ENCODE data around the gene VCAN.

Gene VCAN

DNA sequence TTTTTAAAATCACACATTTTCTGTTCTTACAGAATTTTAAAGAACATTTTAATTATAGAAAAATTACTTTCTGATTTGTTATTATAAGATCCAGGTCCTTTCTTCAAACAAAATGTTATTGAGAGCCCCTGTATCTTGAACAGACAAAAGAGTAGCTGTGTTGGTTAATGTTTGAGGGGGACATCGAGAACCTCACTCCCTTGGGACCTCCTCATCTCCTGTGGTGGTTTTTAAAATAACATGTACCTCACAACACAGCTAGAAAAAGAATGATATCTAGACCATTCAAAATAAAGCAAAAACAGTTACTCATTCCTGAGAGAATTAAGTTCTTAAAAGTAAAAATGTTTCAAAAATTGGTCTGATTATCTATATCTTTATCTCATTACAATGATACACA, 54.7 kb downstream of the VCAN start:
- no peaks in the 10 kb centered on the region for H3K79me2 ChIP-seq (ENCODE audit: control insufficient read depth, low read length)
- H3K4me2 ChIP-seq (ENCODE audit: low read length), result no peak overlapping the region
- no peaks in the 10 kb centered on the region for H3F3A ChIP-seq (ENCODE audit: control insufficient read depth, insufficient read depth)
- no peak overlapping the region for H3K4me3 ChIP-seq (ENCODE audit: low read length)
- no peaks in the 10 kb centered on the region for H3K9me3 ChIP-seq (ENCODE audit: control insufficient read depth, insufficient read depth, low read length)
- H3K9me2 ChIP-seq (replicated peaks; ENCODE audit: control insufficient read depth, low read length), result no peaks in the 10 kb centered on the region
- H3K4me1 ChIP-seq (ENCODE audit: control insufficient read depth, low read length), result no peaks in the 10 kb centered on the region
- H4K20me1 ChIP-seq (ENCODE audit: control insufficient read depth, insufficient read depth, low read depth, low read length), result no peaks in the 10 kb centered on the region
- TF ChIP-seq, protein P1, sequence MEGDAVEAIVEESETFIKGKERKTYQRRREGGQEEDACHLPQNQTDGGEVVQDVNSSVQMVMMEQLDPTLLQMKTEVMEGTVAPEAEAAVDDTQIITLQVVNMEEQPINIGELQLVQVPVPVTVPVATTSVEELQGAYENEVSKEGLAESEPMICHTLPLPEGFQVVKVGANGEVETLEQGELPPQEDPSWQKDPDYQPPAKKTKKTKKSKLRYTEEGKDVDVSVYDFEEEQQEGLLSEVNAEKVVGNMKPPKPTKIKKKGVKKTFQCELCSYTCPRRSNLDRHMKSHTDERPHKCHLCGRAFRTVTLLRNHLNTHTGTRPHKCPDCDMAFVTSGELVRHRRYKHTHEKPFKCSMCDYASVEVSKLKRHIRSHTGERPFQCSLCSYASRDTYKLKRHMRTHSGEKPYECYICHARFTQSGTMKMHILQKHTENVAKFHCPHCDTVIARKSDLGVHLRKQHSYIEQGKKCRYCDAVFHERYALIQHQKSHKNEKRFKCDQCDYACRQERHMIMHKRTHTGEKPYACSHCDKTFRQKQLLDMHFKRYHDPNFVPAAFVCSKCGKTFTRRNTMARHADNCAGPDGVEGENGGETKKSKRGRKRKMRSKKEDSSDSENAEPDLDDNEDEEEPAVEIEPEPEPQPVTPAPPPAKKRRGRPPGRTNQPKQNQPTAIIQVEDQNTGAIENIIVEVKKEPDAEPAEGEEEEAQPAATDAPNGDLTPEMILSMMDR (IDR thresholded peaks at IDR 0.05; ENCODE audit: low read depth, low read length, poor library complexity, severe bottlenecking), result no peak
- TF ChIP-seq EZH2phosphoT487 (IDR thresholded peaks at IDR 0.05; ENCODE audit: borderline replicate concordance, low read length), result no peak
- H3K27me3 ChIP-seq (ENCODE audit: control insufficient read depth, low read length), result no peaks in the 10 kb centered on the region
- no peak overlapping the region for H3K27ac ChIP-seq (ENCODE audit: low read depth, low read length)
- no peaks in the 10 kb centered on the region for H3K36me3 ChIP-seq (ENCODE audit: control insufficient read depth, low read length)

DNA sequence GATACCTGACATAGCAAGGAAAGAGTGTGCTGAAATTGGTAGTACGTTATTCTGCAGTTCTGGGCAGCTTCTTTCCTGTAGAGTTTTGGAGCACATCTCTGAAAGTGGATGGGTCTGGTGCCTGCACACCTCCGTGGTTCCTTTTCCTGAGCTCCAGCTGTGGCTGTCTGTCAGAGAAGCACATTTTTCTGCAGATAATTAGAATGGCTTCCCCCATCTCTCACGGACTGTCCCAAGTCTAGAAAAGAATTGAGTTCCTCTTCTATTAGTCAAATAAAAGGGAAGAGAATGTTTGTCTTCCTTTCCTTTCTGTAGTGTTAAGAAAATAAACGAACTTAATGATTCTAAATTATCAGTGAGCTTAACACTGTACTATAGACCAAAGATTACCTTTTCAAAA, 55.7 kb downstream of the VCAN start:
- no peaks in the 10 kb centered on the region for H4K20me1 ChIP-seq (ENCODE audit: control insufficient read depth, insufficient read depth, low read depth, low read length)
- H3K27me3 ChIP-seq (ENCODE audit: control insufficient read depth, low read length), result no peaks in the 10 kb centered on the region
- H3K4me2 ChIP-seq (ENCODE audit: low read length), result no peak overlapping the region
- H3K9me3 ChIP-seq (ENCODE audit: control insufficient read depth, insufficient read depth, low read length), result no peaks in the 10 kb centered on the region
- no peaks in the 10 kb centered on the region for H3K36me3 ChIP-seq (ENCODE audit: control insufficient read depth, low read length)
- H3K27ac ChIP-seq (ENCODE audit: low read depth, low read length), result no peak overlapping the region
- H3K79me2 ChIP-seq (ENCODE audit: control insufficient read depth, low read length), result no peaks in the 10 kb centered on the region
- H3K9me2 ChIP-seq (replicated peaks; ENCODE audit: control insufficient read depth, low read length), result no peaks in the 10 kb centered on the region
- H3K4me3 ChIP-seq (ENCODE audit: low read length), result no peak overlapping the region
- TF ChIP-seq EZH2phosphoT487 (IDR thresholded peaks at IDR 0.05; ENCODE audit: borderline replicate concordance, low read length), result no peak
- TF ChIP-seq, protein P1 (IDR thresholded peaks at IDR 0.05; ENCODE audit: low read depth, low read length, poor library complexity, severe bottlenecking), result no peak
- no peaks in the 10 kb centered on the region for H3F3A ChIP-seq (ENCODE audit: control insufficient read depth, insufficient read depth)
- no peaks in the 10 kb centered on the region for H3K4me1 ChIP-seq (ENCODE audit: control insufficient read depth, low read length)

DNA sequence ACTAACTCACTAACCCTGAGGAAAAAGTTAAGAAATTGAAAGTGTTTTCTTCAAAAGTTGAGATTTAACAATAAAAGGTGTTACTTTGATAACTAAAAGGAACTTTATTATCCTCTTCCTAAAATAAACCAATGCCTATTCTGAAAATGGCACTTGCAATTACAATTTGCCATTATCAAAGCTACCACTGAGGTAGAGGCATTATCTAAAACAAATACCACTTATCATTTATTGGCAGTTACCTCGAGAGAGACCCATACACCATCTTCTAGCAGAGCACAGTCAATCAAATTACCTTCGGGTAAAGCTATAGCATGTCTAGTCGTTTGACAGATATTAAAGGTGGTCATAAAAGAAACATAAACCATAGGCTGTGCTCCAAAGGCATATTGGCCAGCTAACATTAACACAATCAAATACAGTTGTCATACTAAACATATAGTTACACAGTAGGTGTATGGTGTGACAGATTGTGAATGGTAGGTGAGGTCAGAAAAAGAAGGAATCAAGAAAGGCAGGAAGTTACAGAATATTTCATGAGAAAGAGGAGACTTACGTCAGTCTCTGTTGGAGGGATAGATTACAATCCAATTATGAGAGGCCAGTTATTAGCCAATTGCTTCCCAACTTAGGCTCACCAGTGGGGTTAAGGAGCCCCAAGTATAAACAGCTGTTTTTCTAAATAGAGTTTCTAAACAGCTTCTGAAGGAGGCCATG, 56.3 kb downstream of the VCAN start:
- no peaks in the 10 kb centered on the region for H3K79me2 ChIP-seq (ENCODE audit: control insufficient read depth, low read length)
- no peak overlapping the region for H3K4me2 ChIP-seq (ENCODE audit: low read length)
- H3F3A ChIP-seq (ENCODE audit: control insufficient read depth, insufficient read depth), result no peaks in the 10 kb centered on the region
- H3K4me1 ChIP-seq (ENCODE audit: control insufficient read depth, low read length), result no peaks in the 10 kb centered on the region
- no peaks in the 10 kb centered on the region for H3K9me2 ChIP-seq (replicated peaks; ENCODE audit: control insufficient read depth, low read length)
- TF ChIP-seq, protein P1 (IDR thresholded peaks at IDR 0.05; ENCODE audit: low read depth, low read length, poor library complexity, severe bottlenecking), result no peak
- TF ChIP-seq EZH2phosphoT487 (IDR thresholded peaks at IDR 0.05; ENCODE audit: borderline replicate concordance, low read length), result no peak
- H3K27ac ChIP-seq (ENCODE audit: low read depth, low read length), result no peak overlapping the region
- H3K9me3 ChIP-seq (ENCODE audit: control insufficient read depth, insufficient read depth, low read length), result no peaks in the 10 kb centered on the region
- no peak overlapping the region for H3K4me3 ChIP-seq (ENCODE audit: low read length)
- H3K36me3 ChIP-seq (ENCODE audit: control insufficient read depth, low read length), result no peaks in the 10 kb centered on the region
- no peaks in the 10 kb centered on the region for H4K20me1 ChIP-seq (ENCODE audit: control insufficient read depth, insufficient read depth, low read depth, low read length)
- no peaks in the 10 kb centered on the region for H3K27me3 ChIP-seq (ENCODE audit: control insufficient read depth, low read length)
